ENCODE results near the gene RNF212. TPM values are rescaled to one million over a fixed set of nuclear protein-coding genes. Genes with fewer than 3 reads are reported as not detected.

RNF212 gene
- total and polyA plus RNA-seq, 2 of the 13 experiments (the other 11 are each of a cell fraction or from before 2014, with no cell fraction given): not detected

- WGBS (ENCODE audit: low lambda C conversion rate): 0% methylated on average over 4 of the region's 17 CpGs
- H4K20me1 ChIP-seq (ENCODE audit: insufficient read depth, low read length): no peaks in the 10 kb centered on the region; the same call in 1 of the 2 replicates
- no peak overlapping the region for H3K4me3 ChIP-seq (replicated peaks in 1 of 3; ENCODE audit: insufficient read depth in 1 of 3, low read depth in 2 of 3, low read length in 3 of 3)
- peak; percentile 3 for ATAC-seq
- no peak for TF ChIP-seq BRCA1 (CRISPR knock-in tag; IDR thresholded peaks at IDR 0.05)
- no peak for TF ChIP-seq ZNF251 (CRISPR knock-in tag; IDR thresholded peaks at IDR 0.05)
- TF ChIP-seq AGO2 (optimal IDR thresholded peaks at IDR 0.05; ENCODE audit: low read depth, low read length): peak; percentile 10
- TF ChIP-seq ZNF678 (CRISPR knock-in tag; IDR thresholded peaks at IDR 0.05): no peak
- TF ChIP-seq HNRNPL (IDR thresholded peaks at IDR 0.05; ENCODE audit: low read depth, low read length): 0 out of 2 replicates have a peak, but pooled peaks have one; percentile 34
- TF ChIP-seq FOXK2 (IDR thresholded peaks at IDR 0.05): no peak
- no peak for TF ChIP-seq GPN1 (CRISPR knock-in tag; IDR thresholded peaks at IDR 0.05; ENCODE audit: borderline replicate concordance)
- TF ChIP-seq ZNF343 (CRISPR knock-in tag; IDR thresholded peaks at IDR 0.05): no peak
- TF ChIP-seq RORA (CRISPR knock-in tag; IDR thresholded peaks at IDR 0.05): no peak
- TF ChIP-seq ZNF205 (CRISPR knock-in tag; IDR thresholded peaks at IDR 0.05): no peak
- no peak for TF ChIP-seq ZNF605 (CRISPR knock-in tag; IDR thresholded peaks at IDR 0.05)
- TF ChIP-seq HHEX (CRISPR knock-in tag; IDR thresholded peaks at IDR 0.05): no peak
- TF ChIP-seq BCL6 (CRISPR knock-in tag; IDR thresholded peaks at IDR 0.05): no peak
- TF ChIP-seq NFRKB (IDR thresholded peaks at IDR 0.05): no peak
- no peak for TF ChIP-seq ZSCAN25 (CRISPR knock-in tag; IDR thresholded peaks at IDR 0.05)
- TF ChIP-seq PAXIP1 (CRISPR knock-in tag; conservative IDR thresholded peaks at IDR 0.05): no peak
- no peak overlapping the region for H3K27ac ChIP-seq (ENCODE audit: extremely low read length, insufficient read depth, low read length)
- no peak overlapping the region for H2AFZ ChIP-seq (ENCODE audit: low read length)
- no peak for FAIRE-seq
- no peak for DNase-seq (ENCODE audit: low spot score)
- ChIA-PET CTCF (ENCODE audit: low intra/inter-chr PET ratio, low total read pairs) (no interaction called here), POLR2A (no interaction called here)
- no peak overlapping the region for H3K4me2 ChIP-seq (ENCODE audit: low read depth, low read length)
- H3K36me3 ChIP-seq (replicated peaks in 1 of 2; ENCODE audit: control insufficient read depth in 1 of 2, insufficient read depth in 2 of 2, low read length in 2 of 2): peaks cover 6 to 12% of the 10 kb centered on the region in 2 experiments; a peak in 3 of 5 replicates
- H3K79me2 ChIP-seq (ENCODE audit: insufficient read depth, low read length): no peaks in the 10 kb centered on the region
- peaks cover 48% of the 10 kb centered on the region for H3K4me1 ChIP-seq (ENCODE audit: insufficient read depth, low read length)
- in situ Hi-C loops (cut with HindIII; ENCODE audit: extremely low pct_ligation_motif_present, low pct_unique_long_range_greater_than_20kb) (no loop called here), intact Hi-C loops (cut with micrococcal nuclease; ENCODE audit: unreplicated experiment) (no loop called here)
- no TSS peak for BruUV-seq (replicated peaks)
- H3K27me3 ChIP-seq (ENCODE audit: control insufficient read depth in 1 of 2, insufficient read depth in 2 of 2, low read length in 2 of 2): peaks cover 26 to 63% of the 10 kb centered on the region in 2 experiments
- H3K9ac ChIP-seq (ENCODE audit: insufficient read depth, low read depth, low read length): no peak overlapping the region
- no peaks in the 10 kb centered on the region for H3K9me3 ChIP-seq (ENCODE audit: low read length)
These were observed 83.8 kb downstream of the RNF212 start for GRCh38 chr4:1029529-1029928.

Data from HepG2 (cell line).